SK-N-SH (cell line): ENCODE results near the gene SDCCAG8.

Source experiments
- CTCF ChIP-seq: fragments of 200-600 bp; sonication (generic); IDR thresholded peaks from 2 replicates; pipeline ENCODE4 v1.6.1; 2017; ENCODE audit warnings: antibody characterized with exemption, mild to moderate bottlenecking, moderate library complexity
- EP300 ChIP-seq, 2 experiments: IDR thresholded peaks; 2 replicates each; pipeline versions ENCODE4 v1.4.0 to v1.6.1; 2012; ENCODE audit warnings: borderline replicate concordance in 1 of 2, low read depth in 1 of 2, low read length in 1 of 2
- FOSL2 ChIP-seq: IDR thresholded peaks from 2 replicates; pipeline ENCODE4 v1.4.0; 2012; ENCODE audit warnings: low read depth, mild to moderate bottlenecking, moderate library complexity, borderline replicate concordance
- GABPA ChIP-seq: IDR thresholded peaks from 2 replicates; pipeline ENCODE4 v1.4.0; 2012; ENCODE audit warnings: low read depth, mild to moderate bottlenecking
- MAX ChIP-seq: IDR thresholded peaks from 2 replicates; pipeline ENCODE4 v1.4.0; 2012; ENCODE audit warnings: low read depth
- MEF2A ChIP-seq: IDR thresholded peaks from 2 replicates; pipeline ENCODE4 v1.4.0; 2012; ENCODE audit warnings: low read depth, borderline replicate concordance
- MXI1 ChIP-seq: IDR thresholded peaks from 2 replicates; pipeline ENCODE4 v1.6.1; 2012; ENCODE audit warnings: mild to moderate bottlenecking, low read depth, low read length, improper control_type of control experiment
- POLR2AphosphoS5 ChIP-seq: IDR thresholded peaks from 2 replicates; pipeline ENCODE4 v1.6.1; 2012; ENCODE audit warnings: low read depth, low read length
- RAD21 ChIP-seq: IDR thresholded peaks from 2 replicates; pipeline ENCODE4 v1.6.1; 2012; ENCODE audit warnings: mild to moderate bottlenecking, low read length
- RFX5 ChIP-seq: IDR thresholded peaks from 2 replicates; pipeline ENCODE4 v1.6.1; 2012; ENCODE audit warnings: mild to moderate bottlenecking, improper control_type of control experiment, low read length
- RXRA ChIP-seq: IDR thresholded peaks from 2 replicates; pipeline ENCODE4 v1.4.0; 2012; ENCODE audit warnings: low read depth, mild to moderate bottlenecking, borderline replicate concordance
- SMC3 ChIP-seq: IDR thresholded peaks from 2 replicates; pipeline ENCODE4 v1.6.1; 2012; ENCODE audit warnings: low read depth, low read length, improper control_type of control experiment
- YY1 ChIP-seq: IDR thresholded peaks from 2 replicates; pipeline ENCODE4 v1.4.0; 2012; ENCODE audit warnings: low read depth, mild to moderate bottlenecking
- TF ChIP-seq, protein P1 (sequence below): IDR thresholded peaks from 2 replicates; pipeline ENCODE4 v1.6.1; 2012; ENCODE audit warnings: mild to moderate bottlenecking, low read depth, low read length, moderate library complexity

DNA sequence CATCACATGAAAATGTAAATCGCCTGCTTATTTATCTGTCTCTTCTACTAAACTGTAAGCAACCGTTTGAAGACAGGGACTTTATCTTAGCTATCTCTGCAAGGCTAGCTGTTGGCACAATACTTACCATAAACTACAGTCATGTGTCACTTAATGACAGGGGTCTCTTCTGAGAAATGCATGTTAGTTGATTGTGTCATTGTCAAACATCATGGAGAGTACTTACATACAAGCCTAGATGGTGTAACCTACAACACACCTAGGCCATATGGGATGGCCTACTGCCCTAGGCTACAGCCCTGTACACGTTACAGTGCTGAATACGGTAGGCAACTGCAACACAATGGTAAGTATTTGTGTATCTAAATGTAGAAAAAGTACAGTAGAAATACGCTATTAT is 267.9 kb downstream of the SDCCAG8 start:
- no peak for TF ChIP-seq RXRA
- no peak for TF ChIP-seq FOSL2
- TF ChIP-seq CTCF = no peak
- no peak for TF ChIP-seq SMC3
- TF ChIP-seq, protein P1, sequence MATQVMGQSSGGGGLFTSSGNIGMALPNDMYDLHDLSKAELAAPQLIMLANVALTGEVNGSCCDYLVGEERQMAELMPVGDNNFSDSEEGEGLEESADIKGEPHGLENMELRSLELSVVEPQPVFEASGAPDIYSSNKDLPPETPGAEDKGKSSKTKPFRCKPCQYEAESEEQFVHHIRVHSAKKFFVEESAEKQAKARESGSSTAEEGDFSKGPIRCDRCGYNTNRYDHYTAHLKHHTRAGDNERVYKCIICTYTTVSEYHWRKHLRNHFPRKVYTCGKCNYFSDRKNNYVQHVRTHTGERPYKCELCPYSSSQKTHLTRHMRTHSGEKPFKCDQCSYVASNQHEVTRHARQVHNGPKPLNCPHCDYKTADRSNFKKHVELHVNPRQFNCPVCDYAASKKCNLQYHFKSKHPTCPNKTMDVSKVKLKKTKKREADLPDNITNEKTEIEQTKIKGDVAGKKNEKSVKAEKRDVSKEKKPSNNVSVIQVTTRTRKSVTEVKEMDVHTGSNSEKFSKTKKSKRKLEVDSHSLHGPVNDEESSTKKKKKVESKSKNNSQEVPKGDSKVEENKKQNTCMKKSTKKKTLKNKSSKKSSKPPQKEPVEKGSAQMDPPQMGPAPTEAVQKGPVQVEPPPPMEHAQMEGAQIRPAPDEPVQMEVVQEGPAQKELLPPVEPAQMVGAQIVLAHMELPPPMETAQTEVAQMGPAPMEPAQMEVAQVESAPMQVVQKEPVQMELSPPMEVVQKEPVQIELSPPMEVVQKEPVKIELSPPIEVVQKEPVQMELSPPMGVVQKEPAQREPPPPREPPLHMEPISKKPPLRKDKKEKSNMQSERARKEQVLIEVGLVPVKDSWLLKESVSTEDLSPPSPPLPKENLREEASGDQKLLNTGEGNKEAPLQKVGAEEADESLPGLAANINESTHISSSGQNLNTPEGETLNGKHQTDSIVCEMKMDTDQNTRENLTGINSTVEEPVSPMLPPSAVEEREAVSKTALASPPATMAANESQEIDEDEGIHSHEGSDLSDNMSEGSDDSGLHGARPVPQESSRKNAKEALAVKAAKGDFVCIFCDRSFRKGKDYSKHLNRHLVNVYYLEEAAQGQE = no peak
- no peak for TF ChIP-seq POLR2AphosphoS5
- no peak for TF ChIP-seq EP300 (IDR thresholded peaks at IDR 0.05; ENCODE audit: borderline replicate concordance in 1 of 2, low read depth in 1 of 2, low read length in 1 of 2)
- TF ChIP-seq MAX = no peak
- no peak for TF ChIP-seq GABPA
- TF ChIP-seq MEF2A = no peak
- no peak for TF ChIP-seq RAD21
- no peak for TF ChIP-seq RFX5
- TF ChIP-seq MXI1 = no peak
- no peak for TF ChIP-seq YY1
